Activated naive CD8-positive, alpha-beta T cell treated with anti-CD3 and anti-CD28 coated beads for 36 hours (primary cell): ENCODE data around the gene COMTD1. TPM values are rescaled to one million over a fixed set of nuclear protein-coding genes. Genes with fewer than 3 reads are reported as not detected.

Source experiments
- DNase-seq: peaks from one replicate; pipeline ENCODE4 v3.0.0; 2021
- H3K27ac Mint-ChIP-seq: one replicate; pipeline ENCODE4 v1.8.0; 2022; ENCODE audit warnings: mild to moderate bottlenecking, moderate library complexity, mixed read lengths
- H3K27me3 Mint-ChIP-seq: one replicate; pipeline ENCODE4 v1.8.0; 2022; ENCODE audit warnings: mild to moderate bottlenecking, mixed read lengths
- H3K36me3 Mint-ChIP-seq: one replicate; pipeline ENCODE4 v1.8.0; 2021; ENCODE audit warnings: mild to moderate bottlenecking, mixed read lengths
- H3K4me1 Mint-ChIP-seq: one replicate; pipeline ENCODE4 v1.8.0; 2021; ENCODE audit warnings: mixed read lengths
- H3K4me3 Mint-ChIP-seq: one replicate; pipeline ENCODE4 v1.8.0; 2022; ENCODE audit warnings: mild to moderate bottlenecking, moderate library complexity, mixed read lengths
- H3K9me3 Mint-ChIP-seq: one replicate; pipeline ENCODE4 v1.8.0; 2022; ENCODE audit warnings: mixed read lengths
- total RNA-seq, 2 experiments: library from RNA; stranded (reverse); gene quantifications; one replicate each; pipeline ENCODE4 v1.2.3, GENCODE V29; 2021

COMTD1 gene
- total RNA-seq, 2 experiments from 2014 or later, result 54.7 to 58.6 TPM

DNA sequence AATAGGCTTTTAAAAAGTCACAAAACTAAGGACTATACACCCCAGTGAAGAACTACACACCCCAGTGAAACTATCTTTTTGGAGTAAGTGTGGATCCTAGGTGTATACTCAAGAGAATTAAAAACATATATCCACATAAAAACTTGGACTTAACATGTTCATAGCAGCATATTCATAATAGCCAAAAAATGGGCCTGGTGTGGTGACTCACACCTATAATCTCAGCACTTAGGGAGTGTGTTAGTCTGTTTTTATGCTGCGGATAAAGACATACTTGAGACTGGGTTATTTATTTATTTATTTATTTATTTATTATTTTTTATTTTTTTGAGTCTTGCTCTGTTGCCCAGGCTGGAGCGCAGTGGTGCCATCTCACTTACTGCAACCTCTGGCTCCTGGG lies 19.0 kb upstream of the COMTD1 start:
- no peak for DNase-seq
- Mint-ChIP-seq H3K4me1 (no peaks in the 10 kb centered on the region), H3K27me3 (no peaks in the 10 kb centered on the region), H3K9me3 (peaks cover 17% of the 10 kb centered on the region), H3K36me3 (peaks cover 6% of the 10 kb centered on the region), H3K27ac (no peak overlapping the region), H3K4me3 (no peak overlapping the region)

DNA sequence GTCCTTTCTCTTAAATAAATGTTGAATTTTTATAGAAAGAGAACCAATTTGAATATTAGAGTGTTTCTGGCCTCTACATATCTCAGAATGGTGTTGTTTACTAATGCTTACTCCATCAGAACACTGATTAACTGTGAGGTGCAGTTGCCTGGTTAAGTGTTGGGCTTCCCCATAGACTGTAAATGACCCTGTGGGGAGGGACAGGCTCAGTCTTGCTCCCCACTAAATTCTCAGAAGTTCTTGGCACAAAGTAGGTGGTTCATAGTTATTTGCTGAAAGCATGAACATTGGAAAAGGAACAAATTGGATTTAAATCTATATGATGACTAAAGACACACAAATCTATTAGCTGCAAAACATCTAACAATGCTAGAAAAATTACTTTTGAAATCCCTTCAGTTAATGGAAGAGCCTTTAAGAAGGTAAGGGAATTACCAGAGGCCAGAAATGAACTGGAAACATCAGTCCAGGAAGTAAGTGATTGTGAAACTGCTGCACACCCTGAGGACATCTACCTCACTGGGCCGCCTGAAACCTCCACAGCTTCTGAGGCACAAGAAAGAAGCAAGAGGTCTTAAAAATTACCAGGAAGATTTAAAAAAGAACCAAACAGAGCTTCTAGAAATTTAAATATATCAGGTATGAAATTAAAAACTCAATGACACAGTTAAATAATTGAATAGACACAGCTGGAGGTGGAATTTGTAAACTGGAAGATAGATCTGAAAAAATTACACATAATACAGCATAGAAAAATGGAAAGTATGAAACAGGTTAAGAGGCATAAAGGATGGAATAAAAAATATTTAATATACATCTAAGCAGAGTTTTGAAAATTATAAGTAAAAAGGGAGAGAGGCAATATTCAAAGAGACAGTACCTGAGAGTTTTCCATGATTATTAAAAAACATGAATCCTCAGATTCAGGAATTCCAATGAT lies 17.8 kb upstream of the COMTD1 start:
- no peaks in the 10 kb centered on the region for H3K4me1 Mint-ChIP-seq

DNA sequence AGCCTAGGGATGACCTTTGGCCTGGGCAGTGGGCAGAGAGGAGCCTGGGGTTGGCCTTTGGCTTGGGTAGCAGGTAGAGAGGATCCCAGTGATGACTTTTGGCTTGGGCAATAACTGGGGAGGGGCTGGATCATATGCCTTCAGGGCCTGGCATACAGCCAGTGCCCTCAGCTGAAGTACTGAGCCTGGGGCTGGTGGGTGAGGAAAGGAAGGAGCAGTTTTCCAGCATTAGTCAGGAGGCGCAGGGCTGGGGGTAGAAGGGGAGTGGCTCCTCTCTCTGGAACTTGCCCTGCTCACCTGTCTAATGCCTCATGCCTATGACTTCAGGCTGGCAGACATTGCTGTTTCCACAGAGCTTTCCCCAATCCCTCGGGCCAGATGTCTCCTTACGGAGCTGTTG lies 15.2 kb upstream of the COMTD1 start:
- Mint-ChIP-seq H3K9me3 (peaks cover 17% of the 10 kb centered on the region), H3K36me3 (peaks cover 6% of the 10 kb centered on the region), H3K4me1 (no peaks in the 10 kb centered on the region), H3K27ac (no peak overlapping the region), H3K27me3 (no peaks in the 10 kb centered on the region), H3K4me3 (no peak overlapping the region)
- no peak for DNase-seq

More for the DNA sequence above, 17.8 kb upstream of the COMTD1 start:
- Mint-ChIP-seq H3K9me3 (peaks cover 17% of the 10 kb centered on the region), H3K36me3 (peaks cover 6% of the 10 kb centered on the region), H3K4me3 (no peak overlapping the region), H3K27me3 (no peaks in the 10 kb centered on the region), H3K27ac (no peak overlapping the region)
- no peak for DNase-seq

DNA sequence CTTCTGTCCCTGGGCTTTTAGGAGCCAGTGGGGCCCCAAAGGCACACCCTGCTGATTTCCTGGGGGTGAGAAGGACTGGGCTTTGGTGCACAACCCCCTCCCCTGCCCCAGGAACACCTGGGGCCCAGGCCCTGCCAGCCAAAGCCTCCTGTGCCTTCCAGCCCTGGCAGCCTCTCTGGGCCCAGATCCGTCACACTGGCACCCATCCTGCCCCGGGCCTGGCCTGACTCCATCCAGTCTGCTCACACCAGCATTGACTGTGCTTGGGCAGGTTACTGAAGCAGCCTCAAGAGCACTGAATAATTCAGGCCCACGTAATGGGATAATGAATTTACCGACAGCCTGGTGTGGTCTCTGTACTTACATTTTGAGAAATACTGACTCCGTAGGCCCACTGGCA lies 12.0 kb upstream of the COMTD1 start:
- peaks cover 1% of the 10 kb centered on the region for H3K36me3 Mint-ChIP-seq
- no peaks in the 10 kb centered on the region for H3K27me3 Mint-ChIP-seq
- no peak overlapping the region for H3K4me3 Mint-ChIP-seq
- no peak for DNase-seq
- peaks cover 3% of the 10 kb centered on the region for H3K9me3 Mint-ChIP-seq
- H3K27ac Mint-ChIP-seq, result no peak overlapping the region
- H3K4me1 Mint-ChIP-seq, result no peaks in the 10 kb centered on the region

DNA sequence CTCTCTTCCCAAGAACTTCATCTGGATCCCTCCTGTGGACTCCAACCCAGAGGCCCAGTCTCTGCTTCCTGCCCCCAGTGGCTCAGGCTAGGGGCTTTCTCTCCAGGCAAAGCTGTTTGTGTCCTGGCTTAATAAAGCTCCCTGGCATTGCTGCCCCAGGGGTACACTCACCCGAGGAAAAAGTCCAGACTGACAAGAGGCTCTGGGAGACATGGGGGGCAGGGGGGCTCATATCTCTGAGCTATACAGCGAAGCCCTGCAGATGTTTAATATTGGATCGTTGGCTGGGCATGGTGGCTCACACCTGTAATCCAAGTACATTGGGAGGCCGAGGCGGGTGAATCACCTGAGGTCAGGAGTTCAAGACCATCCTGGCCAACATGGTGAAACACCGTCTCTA lies 10.7 kb upstream of the COMTD1 start:
- no peaks in the 10 kb centered on the region for H3K9me3 Mint-ChIP-seq

DNA sequence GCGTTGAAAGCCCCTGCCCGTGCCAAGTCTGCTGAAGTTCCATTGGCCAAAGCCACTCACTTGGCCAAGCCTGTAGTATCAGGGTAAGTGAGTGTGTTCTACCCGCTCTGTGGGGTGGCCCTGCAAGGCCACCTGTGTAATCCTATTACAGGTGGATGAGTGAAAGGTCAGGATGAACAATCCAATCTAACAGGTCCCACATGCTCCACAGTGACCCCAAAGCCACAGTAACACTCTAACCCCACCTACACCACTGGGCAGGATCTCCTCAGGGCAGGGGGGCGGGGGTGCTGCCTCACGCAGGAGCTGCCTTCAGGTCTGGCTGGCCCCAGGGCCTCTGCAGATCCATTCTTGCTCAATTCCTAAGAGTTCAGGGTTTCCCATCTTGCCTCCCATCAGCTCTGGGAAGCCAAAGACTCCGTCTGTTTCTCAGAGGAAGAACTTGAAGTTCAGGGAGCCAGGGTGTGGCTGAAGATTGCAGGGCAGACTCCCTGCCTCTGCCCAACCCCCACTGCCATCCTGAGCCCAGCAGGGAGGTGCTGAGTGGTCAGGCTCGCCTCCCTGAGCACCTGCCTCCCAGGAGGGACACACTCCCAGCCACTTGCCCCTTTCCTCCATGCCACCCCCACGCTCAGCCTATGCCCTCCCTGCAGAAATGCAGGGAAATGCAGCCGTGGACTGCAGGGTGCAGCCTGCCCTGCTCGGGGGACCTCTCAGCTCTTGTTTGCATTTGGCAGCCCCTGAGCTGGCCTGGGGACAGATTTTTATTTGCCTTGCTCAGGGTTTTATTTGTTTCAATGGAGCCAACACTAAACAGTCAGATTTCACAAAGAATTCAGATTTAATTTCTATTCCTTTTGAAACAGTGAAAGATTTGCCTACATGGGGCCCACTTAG lies 9.8 kb upstream of the COMTD1 start:
- H3K27me3 Mint-ChIP-seq, result no peaks in the 10 kb centered on the region
- no peak for DNase-seq
- H3K27ac Mint-ChIP-seq, result no peak overlapping the region
- H3K4me3 Mint-ChIP-seq, result no peak overlapping the region
- H3K4me1 Mint-ChIP-seq, result no peaks in the 10 kb centered on the region
- H3K9me3 Mint-ChIP-seq, result no peaks in the 10 kb centered on the region
- H3K36me3 Mint-ChIP-seq, result no peaks in the 10 kb centered on the region

More for the DNA sequence above, 10.7 kb upstream of the COMTD1 start:
- Mint-ChIP-seq H3K36me3 (no peaks in the 10 kb centered on the region), H3K27me3 (no peaks in the 10 kb centered on the region), H3K27ac (no peak overlapping the region), H3K4me1 (no peaks in the 10 kb centered on the region), H3K4me3 (no peak overlapping the region)
- DNase-seq, result no peak

DNA sequence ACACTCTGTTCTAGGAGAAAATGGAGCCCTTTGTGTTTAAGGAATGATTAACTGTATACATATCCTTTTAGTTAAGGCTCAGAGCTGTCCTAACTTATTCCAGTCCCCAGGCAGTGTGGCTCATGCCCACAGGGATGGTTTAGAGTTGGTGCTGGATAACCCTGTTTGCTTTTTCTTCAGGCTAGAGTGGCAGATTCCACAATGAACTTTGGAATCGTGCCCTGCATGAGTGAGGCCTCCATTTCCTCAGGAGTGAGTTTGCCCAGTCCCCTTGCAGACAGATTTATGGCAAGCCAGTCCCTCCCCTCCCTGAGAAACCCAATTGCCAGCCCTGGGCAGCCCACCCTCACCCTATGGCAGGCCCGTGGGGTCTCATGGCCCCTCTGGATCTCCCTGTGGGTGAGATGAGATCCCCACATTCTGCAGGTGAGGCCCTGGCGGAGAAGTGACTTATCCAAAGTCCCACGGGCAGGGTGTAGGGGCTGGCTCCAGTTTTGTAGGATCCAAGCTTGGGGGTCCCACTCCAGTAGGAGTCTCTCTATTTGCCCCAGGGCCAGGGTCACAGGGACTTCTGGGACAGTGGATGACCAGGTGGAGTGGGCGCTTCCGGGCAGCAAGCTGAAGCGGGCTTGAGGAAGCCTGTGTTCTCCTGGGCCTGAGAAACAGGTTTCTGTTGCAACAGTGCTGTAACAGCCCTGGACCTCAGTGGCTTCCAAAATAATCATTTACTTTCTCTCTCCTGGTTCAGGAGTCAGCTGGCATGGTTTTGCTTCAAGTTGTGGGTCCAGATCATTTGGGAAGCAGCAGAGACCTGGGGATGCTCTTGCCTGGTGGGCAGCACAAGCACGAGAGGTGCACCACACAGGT lies 9.0 kb upstream of the COMTD1 start:
- no peak overlapping the region for H3K4me3 Mint-ChIP-seq
- no peak for DNase-seq
- no peaks in the 10 kb centered on the region for H3K4me1 Mint-ChIP-seq
- no peaks in the 10 kb centered on the region for H3K27me3 Mint-ChIP-seq
- no peaks in the 10 kb centered on the region for H3K9me3 Mint-ChIP-seq
- H3K36me3 Mint-ChIP-seq, result no peaks in the 10 kb centered on the region
- H3K27ac Mint-ChIP-seq, result no peak overlapping the region

DNA sequence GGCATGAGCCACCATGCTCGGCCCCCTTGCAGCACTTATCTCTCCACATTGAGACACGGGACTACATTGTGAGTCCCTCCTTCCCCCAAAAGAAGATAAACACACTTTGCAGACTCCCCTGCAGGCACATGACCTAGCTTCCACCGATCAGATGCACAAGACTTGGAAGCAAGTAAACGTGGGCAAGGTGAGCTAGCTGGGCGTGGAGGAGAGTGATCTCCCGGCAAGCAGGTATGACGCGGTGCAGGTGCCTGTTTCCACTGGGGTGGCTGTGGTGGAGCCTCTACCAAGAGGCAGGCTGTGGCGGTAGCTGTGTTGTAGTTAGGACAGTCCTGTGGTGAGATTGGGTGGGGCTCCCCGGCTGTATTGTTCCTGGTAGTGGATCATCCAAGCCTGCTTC lies 7.7 kb upstream of the COMTD1 start:
- no peak for DNase-seq
- no peaks in the 10 kb centered on the region for H3K9me3 Mint-ChIP-seq
- H3K27me3 Mint-ChIP-seq, result no peaks in the 10 kb centered on the region
- no peaks in the 10 kb centered on the region for H3K4me1 Mint-ChIP-seq
- no peaks in the 10 kb centered on the region for H3K36me3 Mint-ChIP-seq
- no peak overlapping the region for H3K4me3 Mint-ChIP-seq
- no peak overlapping the region for H3K27ac Mint-ChIP-seq

DNA sequence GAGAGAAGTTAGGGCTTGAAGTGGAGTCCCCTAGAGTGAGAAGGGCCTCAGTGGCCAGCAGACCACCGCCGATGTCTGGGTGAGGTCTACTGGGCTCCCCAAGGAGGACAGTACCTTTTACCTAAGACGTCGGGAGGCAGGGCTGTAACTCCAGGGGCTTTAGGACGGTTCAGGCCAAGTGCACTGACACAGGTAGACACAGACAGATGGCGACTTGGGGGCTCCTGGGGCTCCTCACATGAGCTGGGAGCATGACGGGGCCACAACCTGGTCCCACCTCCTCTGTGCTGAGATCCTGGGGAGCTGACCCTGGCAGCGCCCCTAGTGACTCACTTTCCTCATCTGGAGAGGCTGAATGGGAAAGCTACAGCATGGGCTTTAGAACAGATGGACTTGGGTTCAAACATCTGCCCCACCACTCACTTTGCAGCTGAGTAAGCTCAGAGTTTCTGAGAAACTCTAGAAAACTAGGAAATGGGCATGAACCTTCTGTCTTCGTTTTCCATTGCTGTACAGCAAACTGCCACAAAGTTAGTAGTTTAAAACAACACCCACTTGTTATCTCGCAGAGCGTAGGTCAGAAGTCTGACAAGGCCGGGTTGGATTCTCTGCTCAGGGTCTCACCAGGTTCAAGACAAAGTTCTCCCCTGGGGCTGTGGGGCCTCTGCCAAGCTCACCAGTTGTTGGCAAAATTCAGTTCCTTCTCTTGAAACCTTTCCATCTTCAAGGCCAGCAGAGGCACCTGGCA lies 4.7 kb upstream of the COMTD1 start:
- peaks cover 6% of the 10 kb centered on the region for H3K4me1 Mint-ChIP-seq
- H3K27ac Mint-ChIP-seq, result no peak overlapping the region
- no peaks in the 10 kb centered on the region for H3K36me3 Mint-ChIP-seq
- H3K27me3 Mint-ChIP-seq, result no peaks in the 10 kb centered on the region
- H3K4me3 Mint-ChIP-seq, result no peak overlapping the region
- H3K9me3 Mint-ChIP-seq, result no peaks in the 10 kb centered on the region
- no peak for DNase-seq

DNA sequence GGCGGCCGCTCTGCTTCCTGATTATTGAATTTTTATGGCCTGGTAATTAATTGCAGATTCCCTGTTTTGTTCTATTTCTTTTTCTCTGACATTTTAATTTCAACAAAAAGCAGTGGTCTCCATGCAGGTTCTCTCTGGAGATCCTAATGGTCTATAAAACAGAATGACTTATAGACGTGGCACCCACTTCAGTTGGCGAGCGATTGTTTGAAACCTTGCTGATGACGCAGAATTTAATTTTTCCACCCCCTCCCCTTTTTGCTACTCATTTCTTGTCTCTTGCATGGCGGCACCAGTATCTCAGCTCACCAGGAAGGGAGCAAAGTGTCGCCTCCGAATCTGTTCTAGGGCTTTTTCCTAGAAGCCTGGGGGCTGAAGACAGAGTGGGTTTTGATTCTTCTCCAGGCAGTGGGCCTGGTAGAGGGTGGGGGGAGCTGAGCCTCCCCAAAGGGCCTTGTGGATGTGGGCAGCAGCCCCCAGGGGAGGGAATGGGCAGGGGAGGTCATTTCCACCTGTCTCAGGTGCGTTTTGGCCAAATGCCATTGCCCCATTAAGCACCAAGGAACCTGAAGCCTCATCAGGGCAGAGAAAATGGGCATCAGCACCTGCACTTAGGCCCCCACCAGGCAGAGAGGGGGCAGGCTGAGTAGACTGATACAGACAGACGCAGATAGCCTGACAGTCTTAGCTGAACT lies 3.5 kb upstream of the COMTD1 start:
- no peaks in the 10 kb centered on the region for H3K9me3 Mint-ChIP-seq
- no peak overlapping the region for H3K4me3 Mint-ChIP-seq
- no peak for DNase-seq
- no peaks in the 10 kb centered on the region for H3K27me3 Mint-ChIP-seq
- no peaks in the 10 kb centered on the region for H3K36me3 Mint-ChIP-seq
- no peak overlapping the region for H3K27ac Mint-ChIP-seq
- peaks cover 6% of the 10 kb centered on the region for H3K4me1 Mint-ChIP-seq

DNA sequence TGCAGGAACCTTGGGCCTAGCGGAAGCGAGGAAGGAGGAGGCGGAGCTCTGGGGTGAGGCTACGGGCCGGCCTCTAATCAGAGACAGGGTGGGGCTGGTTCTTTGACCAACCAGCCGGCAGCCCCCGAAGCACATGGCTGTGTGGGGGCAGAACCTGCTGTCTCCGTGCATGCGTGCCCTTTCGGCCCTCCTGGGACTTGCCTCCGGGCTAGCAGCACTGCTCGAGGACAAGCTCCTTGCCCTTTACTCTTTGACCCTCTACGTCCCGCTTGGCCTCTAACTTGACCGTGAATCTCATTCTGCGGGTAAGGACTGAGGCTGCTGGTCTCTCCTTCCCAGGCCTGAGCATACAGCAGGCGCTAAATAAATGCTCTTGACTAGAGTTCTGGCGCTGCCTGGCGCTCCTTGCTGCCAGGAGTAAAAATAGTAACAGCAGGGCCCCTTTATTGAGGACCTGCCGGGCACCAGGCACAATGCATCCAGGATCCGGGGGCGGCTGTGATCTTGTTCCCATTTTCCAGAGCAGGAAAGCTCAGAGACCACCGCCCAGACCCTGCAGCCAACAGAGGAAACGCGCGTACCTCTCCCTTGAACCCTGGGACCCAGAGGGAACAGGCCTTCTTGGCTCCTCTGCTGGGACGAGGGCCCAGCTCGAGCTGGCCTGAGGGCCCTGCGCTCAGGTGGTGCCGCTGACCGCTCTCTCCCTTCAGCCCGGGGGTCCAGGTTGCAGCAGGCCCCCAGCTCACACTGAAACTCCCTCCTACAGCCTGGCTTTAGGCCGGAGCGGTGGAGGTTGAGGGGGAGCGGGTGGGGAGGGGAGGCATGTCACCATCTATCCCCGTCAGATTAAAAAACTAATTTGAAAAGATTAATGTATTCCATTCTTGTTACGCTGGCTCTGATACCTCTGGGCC lies 2.7 kb upstream of the COMTD1 start:
- Mint-ChIP-seq H3K36me3 (peaks cover 4% of the 10 kb centered on the region), H3K27ac (no peak overlapping the region), H3K9me3 (no peaks in the 10 kb centered on the region), H3K4me1 (peaks cover 7% of the 10 kb centered on the region), H3K4me3 (no peak overlapping the region), H3K27me3 (no peaks in the 10 kb centered on the region)
- no peak for DNase-seq

DNA sequence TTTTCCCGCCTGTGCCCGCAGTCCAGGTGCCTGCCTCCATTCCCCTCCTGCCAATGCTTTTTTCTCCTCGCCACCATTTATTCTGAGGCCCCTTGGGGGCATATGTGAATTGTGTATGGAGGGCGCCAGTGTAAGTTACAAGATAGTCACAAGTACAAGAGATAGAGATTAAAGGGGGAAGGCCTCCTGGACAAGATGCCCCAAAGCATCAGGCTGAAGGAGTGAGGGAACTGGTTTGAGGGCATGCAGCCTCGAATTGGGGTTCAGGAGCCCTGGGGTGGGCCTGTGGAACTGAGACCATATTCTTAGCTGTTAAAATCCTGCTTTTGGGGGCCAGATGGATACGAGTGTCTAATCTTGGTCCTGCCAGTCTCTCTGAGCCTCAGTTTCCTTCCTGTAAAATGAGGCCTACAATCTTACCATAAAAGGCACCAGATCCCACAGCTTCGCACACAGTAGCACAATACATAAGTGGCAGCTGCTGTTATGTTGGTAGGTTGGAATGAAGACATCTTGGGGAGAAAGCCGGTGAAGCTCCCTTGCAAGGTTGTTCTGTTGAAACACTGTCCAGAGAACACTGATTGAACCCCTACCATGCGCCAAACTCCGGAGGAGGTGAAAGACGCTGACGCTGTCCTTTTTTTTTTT lies 545 bp upstream of the COMTD1 start:
- Mint-ChIP-seq H3K4me1 (peaks cover 21% of the 10 kb centered on the region), H3K36me3 (peaks cover 16% of the 10 kb centered on the region), H3K27ac (peak overlapping the region; percentile 83), H3K9me3 (no peaks in the 10 kb centered on the region), H3K4me3 (peak overlapping the region; percentile 76), H3K27me3 (no peaks in the 10 kb centered on the region)
- DNase-seq, result no peak
